ENCODE data around the gene GAS2L1. TPM values are rescaled to one million over a fixed set of nuclear protein-coding genes. Genes with fewer than 3 reads are reported as not detected.

The GAS2L1 gene
- total RNA-seq, 2 donors from 2014 or later = 22.2 to 24.9 TPM

- H3K36me3 Mint-ChIP-seq (ENCODE audit: low read depth) = peaks cover 63% of the 10 kb centered on the region
- 92 to 94% methylated on average over 6 of the region's 6 CpGs for WGBS, 2 experiments (ENCODE audit: insufficient coverage in 1 of 2, insufficient read length in 1 of 2)
- no peaks in the 10 kb centered on the region for H3K27me3 Mint-ChIP-seq (ENCODE audit: insufficient read depth)
- Histone ChIP-seq H3K4me1 (ENCODE audit: control insufficient read depth, insufficient read depth, low read length) (no peaks in the 10 kb centered on the region), H3K9me3 (ENCODE audit: control insufficient read depth, low read length) (no peaks in the 10 kb centered on the region), H3K9ac (ENCODE audit: extremely low read depth, low read length, poor library complexity, severe bottlenecking) (no peak overlapping the region), H3K4me3 (ENCODE audit: low read length) (no peak overlapping the region), H3K27me3 (ENCODE audit: control insufficient read depth, insufficient read depth, low read length, poor library complexity, severe bottlenecking) (no peaks in the 10 kb centered on the region), H3K27ac (ENCODE audit: low read depth, low read length) (no peak overlapping the region), H3K36me3 (ENCODE audit: control insufficient read depth, insufficient read depth, low read length) (peaks cover 68% of the 10 kb centered on the region)
- H3K4me1 Mint-ChIP-seq = no peaks in the 10 kb centered on the region
- H3K27ac Mint-ChIP-seq = peak overlapping the region; percentile 66
- DNase-seq = no peak
- TF ChIP-seq CTCF (conservative IDR thresholded peaks at IDR 0.05) = no peak
- no peak overlapping the region for H3K4me3 Mint-ChIP-seq
- no peaks in the 10 kb centered on the region for H3K9me3 Mint-ChIP-seq
Measured at GRCh38 chr22:29342177-29342576, 35.7 kb downstream of the GAS2L1 start.

GRCh38 chr22:29342577-29343312, 36.3 kb downstream of the GAS2L1 start:
- H3K27ac ChIP-seq (ENCODE audit: low read depth, low read length) = no peak overlapping the region
- H3K4me3 ChIP-seq (ENCODE audit: low read length) = no peak overlapping the region
- Mint-ChIP-seq H3K36me3 (ENCODE audit: low read depth) (peaks cover 60% of the 10 kb centered on the region), H3K9me3 (no peaks in the 10 kb centered on the region), H3K4me3 (no peak overlapping the region), H3K4me1 (no peaks in the 10 kb centered on the region), H3K27me3 (ENCODE audit: insufficient read depth) (no peaks in the 10 kb centered on the region), H3K27ac (no peak overlapping the region)
- H3K9me3 ChIP-seq (ENCODE audit: control insufficient read depth, low read length) = no peaks in the 10 kb centered on the region
- no peak overlapping the region for H3K9ac ChIP-seq (ENCODE audit: extremely low read depth, low read length, poor library complexity, severe bottlenecking)
- H3K36me3 ChIP-seq (ENCODE audit: control insufficient read depth, insufficient read depth, low read length) = peaks cover 70% of the 10 kb centered on the region
- H3K4me1 ChIP-seq (ENCODE audit: control insufficient read depth, insufficient read depth, low read length) = no peaks in the 10 kb centered on the region
- DNase-seq = no peak
- TF ChIP-seq CTCF (conservative IDR thresholded peaks at IDR 0.05) = no peak
- no peaks in the 10 kb centered on the region for H3K27me3 ChIP-seq (ENCODE audit: control insufficient read depth, insufficient read depth, low read length, poor library complexity, severe bottlenecking)
- 95 to 96% methylated on average over 8 to 10 of the region's 10 CpGs for WGBS, 2 experiments (ENCODE audit: insufficient coverage in 1 of 2, insufficient read length in 1 of 2)

- Histone ChIP-seq H3K9ac (ENCODE audit: extremely low read depth, low read length, poor library complexity, severe bottlenecking) (no peak overlapping the region), H3K4me1 (ENCODE audit: control insufficient read depth, insufficient read depth, low read length) (no peaks in the 10 kb centered on the region), H3K36me3 (ENCODE audit: control insufficient read depth, insufficient read depth, low read length) (peaks cover 71% of the 10 kb centered on the region), H3K4me3 (ENCODE audit: low read length) (no peak overlapping the region), H3K27ac (ENCODE audit: low read depth, low read length) (no peak overlapping the region), H3K9me3 (ENCODE audit: control insufficient read depth, low read length) (no peaks in the 10 kb centered on the region), H3K27me3 (ENCODE audit: control insufficient read depth, insufficient read depth, low read length, poor library complexity, severe bottlenecking) (no peaks in the 10 kb centered on the region)
- no peak overlapping the region for H3K4me3 Mint-ChIP-seq
- no peaks in the 10 kb centered on the region for H3K9me3 Mint-ChIP-seq
- no peak overlapping the region for H3K27ac Mint-ChIP-seq
- no peak for TF ChIP-seq CTCF (conservative IDR thresholded peaks at IDR 0.05)
- WGBS, 2 experiments (ENCODE audit: insufficient coverage in 1 of 2, insufficient read length in 1 of 2) = 93 to 94% methylated on average over 6 to 7 of the region's 7 CpGs
- DNase-seq = no peak
- no peaks in the 10 kb centered on the region for H3K27me3 Mint-ChIP-seq (ENCODE audit: insufficient read depth)
- H3K4me1 Mint-ChIP-seq = no peaks in the 10 kb centered on the region
- peaks cover 59% of the 10 kb centered on the region for H3K36me3 Mint-ChIP-seq (ENCODE audit: low read depth)
Measured at GRCh38 chr22:29343313-29343805, 36.9 kb downstream of the GAS2L1 start.
